Thoracic aorta (tissue), 2 donors: ENCODE results near the gene ANKRD11. TPM values are rescaled to one million over a fixed set of nuclear protein-coding genes. Genes with fewer than 3 reads are reported as not detected.
A peak's percentile ranks its signal among the peaks of the same experiment; 100 is the strongest.

Experiments used
- ATAC-seq: fragments of 150-250 bp; one replicate; pipeline ENCODE4 v1.8.0; 2017; ENCODE audit warnings: low read depth; ENCODE audit not compliant: insufficient number of reproducible peaks, low FRiP score
- DNase-seq: peaks from one replicate; pipeline ENCODE4 v3.0.0-alpha.2; 2020; ENCODE audit warnings: low spot score
- H3K27ac ChIP-seq, 2 donors: fragments of 200-600 bp; sonication (generic); 1 replicate in 1 of 2; 2 replicates in 1 of 2; pipeline ENCODE4 v1.5.1; 2016; ENCODE audit warnings: mild to moderate bottlenecking in 2 of 2, moderate library complexity in 2 of 2
- H3K27me3 ChIP-seq: fragments of 200-600 bp; sonication (generic); replicated peaks from 2 replicates; pipeline ENCODE4 v1.6.0; 2016; ENCODE audit warnings: mild to moderate bottlenecking; ENCODE audit not compliant: insufficient read depth
- H3K36me3 ChIP-seq: fragments of 200-600 bp; sonication (generic); one replicate; pipeline ENCODE4 v1.5.1; 2016
- H3K4me1 ChIP-seq, 2 donors: fragments of 200-600 bp; sonication (generic); 1 replicate in 1 of 2; 2 replicates in 1 of 2; pipeline versions ENCODE4 v1.5.1 to v1.6.0; 2016; ENCODE audit warnings: low read depth in 2 of 2, mild to moderate bottlenecking in 1 of 2; ENCODE audit not compliant: control insufficient read depth in 1 of 2
- H3K4me3 ChIP-seq: fragments of 200-600 bp; sonication (generic); 2 replicates; pipeline ENCODE4 v1.5.1; 2016; ENCODE audit warnings: mild to moderate bottlenecking
- H3K9me3 ChIP-seq: fragments of 200-600 bp; sonication (generic); 2 replicates; pipeline ENCODE4 v1.5.1; 2016
- CTCF ChIP-seq: fragments of 200-600 bp; sonication (generic); IDR thresholded peaks from one replicate; pipeline ENCODE4 v1.5.1; 2019; ENCODE audit warnings: antibody characterized with exemption
- total RNA-seq, 2 donors: library from RNA; depleted of rRNA; stranded (reverse); fragments of >200 nt; gene quantifications; one replicate each; pipeline versions ENCODE4 v1.1.0 to v1.2.3, GENCODE V29; 2016

Gene ANKRD11
- total RNA-seq, 2 donors from 2014 or later: 125 to 129 TPM

- ATAC-seq: no peak
- Histone ChIP-seq H3K27me3 (no peaks in the 10 kb centered on the region), H3K27ac (peak overlapping the region; percentile 98), H3K9me3 (no peaks in the 10 kb centered on the region), H3K36me3 (no peaks in the 10 kb centered on the region), H3K4me1 (peaks cover 30 to 38% of the 10 kb centered on the region in 2 donors), H3K4me3 (peak overlapping the region; percentile 93)
- peak; percentile 16 for TF ChIP-seq CTCF
- no peak for DNase-seq
These were observed 993 bp upstream of the ANKRD11 start for GRCh38 chr16:89491238-89491869.

GRCh38 chr16:89489898-89490438 lies 393 bp downstream of the ANKRD11 start:
- ATAC-seq (no peak), DNase-seq (no peak)
- no peaks in the 10 kb centered on the region for H3K27me3 ChIP-seq
- no peaks in the 10 kb centered on the region for H3K36me3 ChIP-seq
- H3K9me3 ChIP-seq: no peaks in the 10 kb centered on the region
- no peak for TF ChIP-seq CTCF
- H3K27ac ChIP-seq: peak overlapping the region; percentile 89 to 92
- H3K4me3 ChIP-seq: peak overlapping the region; percentile 93
- peaks cover 37 to 51% of the 10 kb centered on the region in 2 donors for H3K4me1 ChIP-seq

- peaks cover 39 to 58% of the 10 kb centered on the region in 2 donors for H3K4me1 ChIP-seq
- peak; percentile 29 for ATAC-seq
These were observed 1.1 kb downstream of the ANKRD11 start for GRCh38 chr16:89489040-89489897.

GRCh38 chr16:89485701-89486246 lies 4.6 kb downstream of the ANKRD11 start:
- Histone ChIP-seq H3K4me1 (peaks cover 46 to 73% of the 10 kb centered on the region in 2 donors), H3K36me3 (no peaks in the 10 kb centered on the region), H3K4me3 (no peak overlapping the region), H3K27me3 (no peaks in the 10 kb centered on the region), H3K27ac (no peak overlapping the region), H3K9me3 (no peaks in the 10 kb centered on the region)
- no peak for DNase-seq
- no peak for ATAC-seq
- TF ChIP-seq CTCF: no peak

More at GRCh38 chr16:89489040-89489897, 1.1 kb downstream of the ANKRD11 start:
- no peaks in the 10 kb centered on the region for H3K9me3 ChIP-seq
- DNase-seq: peak; percentile 76
- peak overlapping the region; percentile 93 for H3K4me3 ChIP-seq
- peak overlapping the region; percentile 89 to 92 for H3K27ac ChIP-seq
- TF ChIP-seq CTCF: peak; percentile 56
- no peaks in the 10 kb centered on the region for H3K36me3 ChIP-seq
- H3K27me3 ChIP-seq: no peaks in the 10 kb centered on the region
